Stomach smooth muscle (tissue), 2 donors: ENCODE measurements around the gene PIP4K2A.
A peak's percentile ranks its signal among the peaks of the same experiment; 100 is the strongest.
"Not testable (repeated sequence)": the region's sequence is repeated elsewhere in the genome, so short reads cannot be mapped to it uniquely, and the experiment has no call there.

Source experiments
- H3K27ac ChIP-seq: one replicate; pipeline ENCODE4 v1.7.0; 2013; ENCODE audit warnings: mild to moderate bottlenecking, low read length, inconsistent platforms
- H3K27me3 ChIP-seq, 2 donors: one replicate each; pipeline ENCODE4 v1.7.0; 2013; ENCODE audit warnings: low read length in 2 of 2; ENCODE audit not compliant: insufficient read depth in 2 of 2, control insufficient read depth in 1 of 2
- H3K36me3 ChIP-seq, 2 donors: one replicate each; pipeline ENCODE4 v1.7.0; 2013; ENCODE audit warnings: low read length in 2 of 2; ENCODE audit not compliant: control insufficient read depth in 2 of 2, insufficient read depth in 2 of 2
- H3K4me1 ChIP-seq: one replicate; pipeline ENCODE4 v1.7.0; 2013; ENCODE audit warnings: low read length; ENCODE audit not compliant: control insufficient read depth, insufficient read depth
- H3K4me3 ChIP-seq, 2 donors: one replicate each; pipeline ENCODE4 v1.7.0; 2013; ENCODE audit warnings: low read length in 2 of 2
- H3K9ac ChIP-seq, 2 donors: one replicate each; pipeline ENCODE4 v1.7.0; 2013; ENCODE audit warnings: low read length in 2 of 2, mild to moderate bottlenecking in 1 of 2
- H3K9me3 ChIP-seq, 2 donors: one replicate each; pipeline ENCODE4 v1.7.0; 2013; ENCODE audit warnings: low read length in 2 of 2; ENCODE audit not compliant: control insufficient read depth in 2 of 2
- donor health status: healthy.
- donor health status: Pancreatic carcinoma.

Gene PIP4K2A

GRCh38 chr10:22719406-22720042 is 5.1 kb upstream of the PIP4K2A start:
- Histone ChIP-seq H3K4me1 (peaks cover 6% of the 10 kb centered on the region), H3K9ac (no peak overlapping the region), H3K27ac (no peak overlapping the region), H3K36me3 (no peaks in the 10 kb centered on the region), H3K4me3 (no peak overlapping the region), H3K27me3 (no peaks in the 10 kb centered on the region), H3K9me3 (no peaks in the 10 kb centered on the region)

GRCh38 chr10:22718659-22719058 is 4.3 kb upstream of the PIP4K2A start:
- H3K9ac ChIP-seq, H3K4me3 ChIP-seq, H3K36me3 ChIP-seq, H3K27ac ChIP-seq, H3K27me3 ChIP-seq, H3K4me1 ChIP-seq, H3K9me3 ChIP-seq: not testable (repeated sequence)

- peaks cover 6% of the 10 kb centered on the region for H3K4me1 ChIP-seq
- H3K27ac ChIP-seq: no peak overlapping the region
- H3K9ac ChIP-seq: no peak overlapping the region
- H3K27me3 ChIP-seq: no peaks in the 10 kb centered on the region
- no peak overlapping the region for H3K4me3 ChIP-seq
- H3K36me3 ChIP-seq: no peaks in the 10 kb centered on the region
- no peaks in the 10 kb centered on the region for H3K9me3 ChIP-seq
These were observed 3.4 kb upstream of the PIP4K2A start for GRCh38 chr10:22717728-22718127.

- Histone ChIP-seq H3K9ac (no peak overlapping the region), H3K27me3 (no peaks in the 10 kb centered on the region), H3K9me3 (no peaks in the 10 kb centered on the region), H3K36me3 (no peaks in the 10 kb centered on the region), H3K4me1 (peaks cover 6% of the 10 kb centered on the region), H3K4me3 (no peak overlapping the region), H3K27ac (no peak overlapping the region)
These were observed 2.6 kb upstream of the PIP4K2A start for GRCh38 chr10:22716943-22717342.

GRCh38 chr10:22715290-22715625 is 880 bp upstream of the PIP4K2A start:
- H3K27ac ChIP-seq: peak overlapping the region; percentile 49
- H3K27me3 ChIP-seq: no peaks in the 10 kb centered on the region
- peak overlapping the region in 1 of 2 donors; percentile 76 for H3K4me3 ChIP-seq
- H3K36me3 ChIP-seq: no peaks in the 10 kb centered on the region
- H3K9ac ChIP-seq: peak overlapping the region in 1 of 2 donors; percentile 55
- H3K4me1 ChIP-seq: peaks cover 7% of the 10 kb centered on the region
- H3K9me3 ChIP-seq: no peaks in the 10 kb centered on the region

GRCh38 chr10:22713853-22714478 is 412 bp downstream of the PIP4K2A start:
- Histone ChIP-seq H3K9me3 (no peaks in the 10 kb centered on the region), H3K4me1 (peaks cover 10% of the 10 kb centered on the region), H3K36me3 (no peaks in the 10 kb centered on the region), H3K4me3 (peak overlapping the region; percentile 79 to 93), H3K27me3 (no peaks in the 10 kb centered on the region), H3K9ac (peak overlapping the region; percentile 77 to 86), H3K27ac (peak overlapping the region; percentile 74)

GRCh38 chr10:22712956-22713852 is 1.2 kb downstream of the PIP4K2A start:
- peak overlapping the region; percentile 79 to 93 for H3K4me3 ChIP-seq
- H3K9ac ChIP-seq: peak overlapping the region; percentile 71 to 77
- no peaks in the 10 kb centered on the region for H3K36me3 ChIP-seq
- peak overlapping the region; percentile 74 for H3K27ac ChIP-seq
- H3K27me3 ChIP-seq: no peaks in the 10 kb centered on the region
- H3K4me1 ChIP-seq: peaks cover 11% of the 10 kb centered on the region
- no peaks in the 10 kb centered on the region for H3K9me3 ChIP-seq

GRCh38 chr10:22712211-22712955 is 2.0 kb downstream of the PIP4K2A start:
- H3K27ac ChIP-seq: peak overlapping the region; percentile 24
- H3K4me1 ChIP-seq: peaks cover 12% of the 10 kb centered on the region
- H3K4me3 ChIP-seq: peak overlapping the region; percentile 79 to 93
- peak overlapping the region; percentile 71 to 77 for H3K9ac ChIP-seq
- H3K9me3 ChIP-seq: no peaks in the 10 kb centered on the region
- H3K27me3 ChIP-seq: no peaks in the 10 kb centered on the region
- H3K36me3 ChIP-seq: no peaks in the 10 kb centered on the region

GRCh38 chr10:22711373-22711772 is 3.0 kb downstream of the PIP4K2A start:
- Histone ChIP-seq H3K36me3 (no peaks in the 10 kb centered on the region), H3K9ac (no peak overlapping the region), H3K4me1 (peaks cover 16% of the 10 kb centered on the region), H3K9me3 (no peaks in the 10 kb centered on the region), H3K27ac (no peak overlapping the region), H3K4me3 (no peak overlapping the region), H3K27me3 (no peaks in the 10 kb centered on the region)

- peaks cover 20% of the 10 kb centered on the region for H3K4me1 ChIP-seq
- no peak overlapping the region for H3K9ac ChIP-seq
- no peaks in the 10 kb centered on the region for H3K36me3 ChIP-seq
- no peak overlapping the region for H3K27ac ChIP-seq
- H3K4me3 ChIP-seq: no peak overlapping the region
- no peaks in the 10 kb centered on the region for H3K27me3 ChIP-seq
- H3K9me3 ChIP-seq: no peaks in the 10 kb centered on the region
These were observed 4.1 kb downstream of the PIP4K2A start for GRCh38 chr10:22710139-22710745.
